HEK293 (cell line): ENCODE measurements around the gene NACA2.

ENCODE experiments used
- CTCF ChIP-seq: fragments of 450-650 bp; formaldehyde crosslinking; IDR thresholded peaks from 2 replicates; pipeline ENCODE4 v1.5.1; 2016; ENCODE audit warnings: missing biosample characterization, missing genetic modification characterization
- IKZF3 ChIP-seq: fragments of 450-650 bp; IDR thresholded peaks from 2 replicates; pipeline ENCODE4 v1.5.0; 2018; ENCODE audit warnings: missing biosample characterization, mild to moderate bottlenecking, missing genetic modification characterization, moderate library complexity
- SETDB1 ChIP-seq: IDR thresholded peaks from one replicate; pipeline ENCODE4 v1.6.1; 2017; ENCODE audit warnings: mild to moderate bottlenecking, low read length, moderate library complexity, mixed read lengths; ENCODE audit not compliant: insufficient read length
- TCF7L2 ChIP-seq: IDR thresholded peaks from 2 replicates; pipeline ENCODE4 v1.6.1; 2011; ENCODE audit warnings: low read depth, mild to moderate bottlenecking, inconsistent platforms, low read length, moderate library complexity, borderline replicate concordance
- YY1 ChIP-seq: fragments of 450-650 bp; formaldehyde crosslinking; IDR thresholded peaks from 2 replicates; pipeline ENCODE4 v1.5.1; 2018; ENCODE audit warnings: missing biosample characterization, missing genetic modification characterization
- ZNF157 ChIP-seq: fragments of 450-650 bp; formaldehyde crosslinking; IDR thresholded peaks from 2 replicates; pipeline ENCODE4 v1.5.1; 2016; ENCODE audit warnings: missing biosample characterization, missing genetic modification characterization
- ZNF2 ChIP-seq: fragments of 450-650 bp; formaldehyde crosslinking; IDR thresholded peaks from 2 replicates; pipeline ENCODE4 v1.5.1; 2016; ENCODE audit warnings: missing biosample characterization, missing genetic modification characterization
- ZNF214 ChIP-seq: fragments of 450-650 bp; formaldehyde crosslinking; IDR thresholded peaks from 2 replicates; pipeline ENCODE4 v1.5.1; 2017; ENCODE audit warnings: missing biosample characterization, mild to moderate bottlenecking, missing genetic modification characterization, borderline replicate concordance
- ZNF626 ChIP-seq: fragments of 450-650 bp; sonication (Bioruptor Pico); formaldehyde crosslinking; IDR thresholded peaks from 2 replicates; pipeline ENCODE4 v1.5.1; 2018; ENCODE audit warnings: missing biosample characterization, missing genetic modification characterization, inconsistent platforms
- ZNF707 ChIP-seq: fragments of 450-650 bp; formaldehyde crosslinking; IDR thresholded peaks from 2 replicates; pipeline ENCODE4 v1.5.1; 2016; ENCODE audit warnings: missing biosample characterization, missing genetic modification characterization
- TF ChIP-seq, protein P1 (sequence below): IDR thresholded peaks from 2 replicates; pipeline ENCODE4 v1.6.1; 2011; ENCODE audit warnings: mild to moderate bottlenecking, low read depth, low read length, borderline replicate concordance
- TF ChIP-seq, protein P2 (sequence below): fragments of 450-650 bp; IDR thresholded peaks from 2 replicates; pipeline ENCODE4 v1.5.1; 2018; ENCODE audit warnings: missing biosample characterization, mild to moderate bottlenecking, missing genetic modification characterization

- TF ChIP-seq ZNF2 (tag by site-specific recombination) (no peak), ZNF157 (tag by site-specific recombination) (no peak), CTCF (tag by site-specific recombination) (no peak), TCF7L2 (no peak), ZNF626 (no peak), YY1 (tag by site-specific recombination) (no peak), ZNF707 (tag by site-specific recombination) (no peak), SETDB1 (no peak), IKZF3 (tag by site-specific recombination) (no peak), ZNF214 (tag by site-specific recombination) (no peak)
- TF ChIP-seq, protein P1, sequence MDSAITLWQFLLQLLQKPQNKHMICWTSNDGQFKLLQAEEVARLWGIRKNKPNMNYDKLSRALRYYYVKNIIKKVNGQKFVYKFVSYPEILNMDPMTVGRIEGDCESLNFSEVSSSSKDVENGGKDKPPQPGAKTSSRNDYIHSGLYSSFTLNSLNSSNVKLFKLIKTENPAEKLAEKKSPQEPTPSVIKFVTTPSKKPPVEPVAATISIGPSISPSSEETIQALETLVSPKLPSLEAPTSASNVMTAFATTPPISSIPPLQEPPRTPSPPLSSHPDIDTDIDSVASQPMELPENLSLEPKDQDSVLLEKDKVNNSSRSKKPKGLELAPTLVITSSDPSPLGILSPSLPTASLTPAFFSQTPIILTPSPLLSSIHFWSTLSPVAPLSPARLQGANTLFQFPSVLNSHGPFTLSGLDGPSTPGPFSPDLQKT = no peak
- TF ChIP-seq, protein P2, sequence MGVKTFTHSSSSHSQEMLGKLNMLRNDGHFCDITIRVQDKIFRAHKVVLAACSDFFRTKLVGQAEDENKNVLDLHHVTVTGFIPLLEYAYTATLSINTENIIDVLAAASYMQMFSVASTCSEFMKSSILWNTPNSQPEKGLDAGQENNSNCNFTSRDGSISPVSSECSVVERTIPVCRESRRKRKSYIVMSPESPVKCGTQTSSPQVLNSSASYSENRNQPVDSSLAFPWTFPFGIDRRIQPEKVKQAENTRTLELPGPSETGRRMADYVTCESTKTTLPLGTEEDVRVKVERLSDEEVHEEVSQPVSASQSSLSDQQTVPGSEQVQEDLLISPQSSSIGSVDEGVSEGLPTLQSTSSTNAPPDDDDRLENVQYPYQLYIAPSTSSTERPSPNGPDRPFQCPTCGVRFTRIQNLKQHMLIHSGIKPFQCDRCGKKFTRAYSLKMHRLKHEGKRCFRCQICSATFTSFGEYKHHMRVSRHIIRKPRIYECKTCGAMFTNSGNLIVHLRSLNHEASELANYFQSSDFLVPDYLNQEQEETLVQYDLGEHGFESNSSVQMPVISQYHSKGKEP (tag by site-specific recombination) = no peak
Measured at GRCh38 chr17:61575352-61575975, 15.6 kb downstream of the NACA2 start.
